SJSA1 (cell line): ENCODE data around the gene TMEM39B. TPM values are rescaled to one million over a fixed set of nuclear protein-coding genes. Genes with fewer than 3 reads are reported as not detected.
"Not testable (repeated sequence)": the region's sequence is repeated elsewhere in the genome, so short reads cannot be mapped to it uniquely, and the experiment has no call there.

Experiments
- DNase-seq, 2 experiments: peaks; one replicate each; pipeline ENCODE4 v3.0.0-alpha.2; 2015 to 2020; ENCODE audit warnings: low spot score in 2 of 2, low read depth in 1 of 2
- H3K27ac ChIP-seq: fragments of 250-450 bp; sonication (Bioruptor Pico); 2 replicates; pipeline ENCODE4 v1.5.1; 2020; ENCODE audit warnings: mild to moderate bottlenecking, moderate library complexity
- H3K27me3 ChIP-seq: fragments of 250-450 bp; sonication (Bioruptor Pico); replicated peaks from 2 replicates; pipeline ENCODE4 v1.5.1; 2020; ENCODE audit warnings: mild to moderate bottlenecking, moderate library complexity
- H3K36me3 ChIP-seq: fragments of 250-450 bp; sonication (Bioruptor Pico); 2 replicates; pipeline ENCODE4 v1.5.1; 2020; ENCODE audit warnings: mild to moderate bottlenecking
- H3K4me1 ChIP-seq: fragments of 250-450 bp; sonication (Bioruptor Pico); replicated peaks from 2 replicates; pipeline ENCODE4 v1.6.1; 2021; ENCODE audit warnings: mild to moderate bottlenecking
- H3K4me3 ChIP-seq: fragments of 250-450 bp; sonication (Bioruptor Pico); 2 replicates; pipeline ENCODE4 v1.5.1; 2020; ENCODE audit warnings: mild to moderate bottlenecking
- H3K9me3 ChIP-seq: fragments of 250-450 bp; sonication (Bioruptor Pico); replicated peaks from 2 replicates; pipeline ENCODE4 v1.5.1; 2020; ENCODE audit warnings: mild to moderate bottlenecking
- total RNA-seq: library from RNA; depleted of rRNA; stranded (reverse); fragments of >200 nt; shearing (Covaris generic); gene quantifications from 2 replicates; pipeline ENCODE4 v1.2.3, GENCODE V29; 2014

Gene TMEM39B
- total RNA-seq, 1 experiment from 2014 or later, result 5.8 TPM

GRCh38 chr1:32082022-32082421, 9.3 kb downstream of the TMEM39B start:
- Histone ChIP-seq H3K27ac (no peak overlapping the region), H3K4me1 (no peaks in the 10 kb centered on the region), H3K36me3 (peaks cover 76% of the 10 kb centered on the region), H3K9me3 (no peaks in the 10 kb centered on the region), H3K4me3 (no peak overlapping the region), H3K27me3 (no peaks in the 10 kb centered on the region)
- no peak for DNase-seq

- H3K27me3 ChIP-seq, result not testable (repeated sequence)
Measured at GRCh38 chr1:32086381-32086780, 13.6 kb downstream of the TMEM39B start.

GRCh38 chr1:32091176-32091575, 18.4 kb downstream of the TMEM39B start:
- H3K4me3 ChIP-seq, result no peak overlapping the region

More at GRCh38 chr1:32086381-32086780, 13.6 kb downstream of the TMEM39B start:
- not testable (repeated sequence) for H3K9me3 ChIP-seq, H3K4me3 ChIP-seq, H3K4me1 ChIP-seq, H3K27ac ChIP-seq, DNase-seq
- H3K36me3 ChIP-seq, result peaks cover 63% of the 10 kb centered on the region

GRCh38 chr1:32091591-32091990, 18.9 kb downstream of the TMEM39B start:
- H3K4me3 ChIP-seq, result no peak overlapping the region
- H3K4me1 ChIP-seq, result no peaks in the 10 kb centered on the region
- no peak for DNase-seq
- peaks cover 68% of the 10 kb centered on the region for H3K36me3 ChIP-seq
- no peak overlapping the region for H3K27ac ChIP-seq
- H3K9me3 ChIP-seq, result no peaks in the 10 kb centered on the region
- H3K27me3 ChIP-seq, result no peaks in the 10 kb centered on the region

More at GRCh38 chr1:32091176-32091575, 18.4 kb downstream of the TMEM39B start:
- Histone ChIP-seq H3K27me3 (no peaks in the 10 kb centered on the region), H3K27ac (no peak overlapping the region), H3K36me3 (peaks cover 68% of the 10 kb centered on the region), H3K9me3 (no peaks in the 10 kb centered on the region), H3K4me1 (no peaks in the 10 kb centered on the region)
- no peak for DNase-seq

GRCh38 chr1:32094746-32095521, 22.2 kb downstream of the TMEM39B start:
- no peak for DNase-seq
- no peaks in the 10 kb centered on the region for H3K9me3 ChIP-seq
- H3K27me3 ChIP-seq, result no peaks in the 10 kb centered on the region
- no peak overlapping the region for H3K4me3 ChIP-seq
- H3K4me1 ChIP-seq, result no peaks in the 10 kb centered on the region
- H3K27ac ChIP-seq, result no peak overlapping the region
- peaks cover 72% of the 10 kb centered on the region for H3K36me3 ChIP-seq

- Histone ChIP-seq H3K4me3 (no peak overlapping the region), H3K4me1 (peaks cover 18% of the 10 kb centered on the region), H3K27ac (no peak overlapping the region), H3K36me3 (peaks cover 66% of the 10 kb centered on the region), H3K9me3 (no peaks in the 10 kb centered on the region), H3K27me3 (no peaks in the 10 kb centered on the region)
- no peak for DNase-seq
Measured at GRCh38 chr1:32099426-32099825, 26.7 kb downstream of the TMEM39B start.

- H3K27ac ChIP-seq, result no peak overlapping the region; the same call in 1 of the 2 replicates
- H3K36me3 ChIP-seq, result peaks cover 56% of the 10 kb centered on the region
- no peaks in the 10 kb centered on the region for H3K9me3 ChIP-seq
- peaks cover 18% of the 10 kb centered on the region for H3K4me1 ChIP-seq
- no peak overlapping the region for H3K4me3 ChIP-seq
- no peaks in the 10 kb centered on the region for H3K27me3 ChIP-seq
- no peak for DNase-seq
Measured at GRCh38 chr1:32100359-32100758, 27.6 kb downstream of the TMEM39B start.

GRCh38 chr1:32100807-32101708, 28.3 kb downstream of the TMEM39B start:
- no peaks in the 10 kb centered on the region for H3K9me3 ChIP-seq
- peaks cover 18% of the 10 kb centered on the region for H3K4me1 ChIP-seq
- no peaks in the 10 kb centered on the region for H3K27me3 ChIP-seq
- H3K27ac ChIP-seq, result peak overlapping the region; percentile 30
- DNase-seq, result peak in 1 of 2 experiments; percentile 73
- no peak overlapping the region for H3K4me3 ChIP-seq
- peaks cover 49% of the 10 kb centered on the region for H3K36me3 ChIP-seq

GRCh38 chr1:32104127-32104526, 31.4 kb downstream of the TMEM39B start:
- Histone ChIP-seq H3K27ac (no peak overlapping the region), H3K27me3 (no peaks in the 10 kb centered on the region), H3K36me3 (peaks cover 32% of the 10 kb centered on the region), H3K4me1 (peaks cover 22% of the 10 kb centered on the region), H3K9me3 (no peaks in the 10 kb centered on the region), H3K4me3 (no peak overlapping the region)
- no peak for DNase-seq

- no peaks in the 10 kb centered on the region for H3K27me3 ChIP-seq
- H3K4me1 ChIP-seq, result peaks cover 25% of the 10 kb centered on the region
- DNase-seq, result no peak
Measured at GRCh38 chr1:32105338-32105737, 32.6 kb downstream of the TMEM39B start.

GRCh38 chr1:32106663-32107275, 34.0 kb downstream of the TMEM39B start:
- Histone ChIP-seq H3K27ac (no peak overlapping the region), H3K4me1 (peaks cover 11% of the 10 kb centered on the region), H3K9me3 (no peaks in the 10 kb centered on the region), H3K36me3 (peaks cover 27% of the 10 kb centered on the region), H3K27me3 (no peaks in the 10 kb centered on the region), H3K4me3 (no peak overlapping the region)
- no peak for DNase-seq

More at GRCh38 chr1:32105338-32105737, 32.6 kb downstream of the TMEM39B start:
- H3K36me3 ChIP-seq, result peaks cover 28% of the 10 kb centered on the region
- no peak overlapping the region for H3K27ac ChIP-seq
- H3K9me3 ChIP-seq, result no peaks in the 10 kb centered on the region
- H3K4me3 ChIP-seq, result no peak overlapping the region

GRCh38 chr1:32107742-32108661, 35.3 kb downstream of the TMEM39B start, which contains the start of gene KPNA6:
KPNA6 (plus strand) TSS chr1:32108056; CDS start chr1:32108131, 75 bp downstream.
- H3K4me3 ChIP-seq, result peak within 1 kb of the TSS; percentile 65
- peaks cover 9% of the 10 kb centered on the region for H3K4me1 ChIP-seq
- peak; percentile 88 to 89 for DNase-seq
- H3K9me3 ChIP-seq, result no peaks in the 10 kb centered on the region
- H3K36me3 ChIP-seq, result peaks cover 22% of the 10 kb centered on the region
- H3K27me3 ChIP-seq, result no peaks in the 10 kb centered on the region
- H3K27ac ChIP-seq, result peak within 1 kb of the TSS; percentile 28
